NB4 (cell line): ENCODE results near the gene MAN2C1.

ENCODE experiments used
- MYC ChIP-seq: IDR thresholded peaks from 2 replicates; pipeline ENCODE4 v1.6.1; 2011; ENCODE audit warnings: low read depth, low read length
- POLR2A ChIP-seq: IDR thresholded peaks from 2 replicates; pipeline ENCODE4 v1.6.1; 2011; ENCODE audit warnings: mild to moderate bottlenecking; ENCODE audit not compliant: insufficient read length; ENCODE audit errors: extremely low read depth
- TF ChIP-seq, protein P1 (sequence below): IDR thresholded peaks from one replicate; pipeline ENCODE4 v1.5.1; 2012; ENCODE audit warnings: low read depth, low read length
- TF ChIP-seq, protein P2 (sequence below): IDR thresholded peaks from 2 replicates; pipeline ENCODE4 v1.6.1; 2011; ENCODE audit warnings: low read depth, low read length

DNA sequence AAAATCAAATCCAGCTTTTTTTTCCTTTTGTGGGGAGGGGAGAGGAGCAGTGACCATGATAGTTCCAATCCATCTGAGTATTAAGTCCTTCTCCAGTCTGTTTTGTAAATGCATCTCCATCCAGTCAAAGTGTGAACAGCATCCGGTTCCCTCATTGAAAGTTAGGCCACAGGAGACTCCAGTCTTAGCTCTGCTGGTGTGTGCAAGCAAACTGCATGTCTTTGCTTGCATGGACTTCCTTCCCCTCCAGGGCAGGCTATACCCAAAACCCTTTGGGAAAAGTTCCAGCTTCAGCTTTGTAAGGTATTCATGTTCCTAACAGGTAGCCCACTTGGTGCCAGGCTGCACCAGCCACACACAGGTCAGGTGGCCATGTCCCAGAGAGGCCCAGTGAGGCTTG, 3.1 kb upstream of the MAN2C1 start:
- TF ChIP-seq, protein P1, sequence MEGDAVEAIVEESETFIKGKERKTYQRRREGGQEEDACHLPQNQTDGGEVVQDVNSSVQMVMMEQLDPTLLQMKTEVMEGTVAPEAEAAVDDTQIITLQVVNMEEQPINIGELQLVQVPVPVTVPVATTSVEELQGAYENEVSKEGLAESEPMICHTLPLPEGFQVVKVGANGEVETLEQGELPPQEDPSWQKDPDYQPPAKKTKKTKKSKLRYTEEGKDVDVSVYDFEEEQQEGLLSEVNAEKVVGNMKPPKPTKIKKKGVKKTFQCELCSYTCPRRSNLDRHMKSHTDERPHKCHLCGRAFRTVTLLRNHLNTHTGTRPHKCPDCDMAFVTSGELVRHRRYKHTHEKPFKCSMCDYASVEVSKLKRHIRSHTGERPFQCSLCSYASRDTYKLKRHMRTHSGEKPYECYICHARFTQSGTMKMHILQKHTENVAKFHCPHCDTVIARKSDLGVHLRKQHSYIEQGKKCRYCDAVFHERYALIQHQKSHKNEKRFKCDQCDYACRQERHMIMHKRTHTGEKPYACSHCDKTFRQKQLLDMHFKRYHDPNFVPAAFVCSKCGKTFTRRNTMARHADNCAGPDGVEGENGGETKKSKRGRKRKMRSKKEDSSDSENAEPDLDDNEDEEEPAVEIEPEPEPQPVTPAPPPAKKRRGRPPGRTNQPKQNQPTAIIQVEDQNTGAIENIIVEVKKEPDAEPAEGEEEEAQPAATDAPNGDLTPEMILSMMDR, result no peak
- TF ChIP-seq, protein P2, sequence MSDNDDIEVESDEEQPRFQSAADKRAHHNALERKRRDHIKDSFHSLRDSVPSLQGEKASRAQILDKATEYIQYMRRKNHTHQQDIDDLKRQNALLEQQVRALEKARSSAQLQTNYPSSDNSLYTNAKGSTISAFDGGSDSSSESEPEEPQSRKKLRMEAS, result no peak
- TF ChIP-seq POLR2A (no peak), MYC (no peak)
